ENCODE results near the gene CDC42EP5. TPM values are rescaled to one million over a fixed set of nuclear protein-coding genes. Genes with fewer than 3 reads are reported as not detected.

CDC42EP5 gene
- total RNA-seq, 2 experiments from 2014 or later, result not detected

DNA sequence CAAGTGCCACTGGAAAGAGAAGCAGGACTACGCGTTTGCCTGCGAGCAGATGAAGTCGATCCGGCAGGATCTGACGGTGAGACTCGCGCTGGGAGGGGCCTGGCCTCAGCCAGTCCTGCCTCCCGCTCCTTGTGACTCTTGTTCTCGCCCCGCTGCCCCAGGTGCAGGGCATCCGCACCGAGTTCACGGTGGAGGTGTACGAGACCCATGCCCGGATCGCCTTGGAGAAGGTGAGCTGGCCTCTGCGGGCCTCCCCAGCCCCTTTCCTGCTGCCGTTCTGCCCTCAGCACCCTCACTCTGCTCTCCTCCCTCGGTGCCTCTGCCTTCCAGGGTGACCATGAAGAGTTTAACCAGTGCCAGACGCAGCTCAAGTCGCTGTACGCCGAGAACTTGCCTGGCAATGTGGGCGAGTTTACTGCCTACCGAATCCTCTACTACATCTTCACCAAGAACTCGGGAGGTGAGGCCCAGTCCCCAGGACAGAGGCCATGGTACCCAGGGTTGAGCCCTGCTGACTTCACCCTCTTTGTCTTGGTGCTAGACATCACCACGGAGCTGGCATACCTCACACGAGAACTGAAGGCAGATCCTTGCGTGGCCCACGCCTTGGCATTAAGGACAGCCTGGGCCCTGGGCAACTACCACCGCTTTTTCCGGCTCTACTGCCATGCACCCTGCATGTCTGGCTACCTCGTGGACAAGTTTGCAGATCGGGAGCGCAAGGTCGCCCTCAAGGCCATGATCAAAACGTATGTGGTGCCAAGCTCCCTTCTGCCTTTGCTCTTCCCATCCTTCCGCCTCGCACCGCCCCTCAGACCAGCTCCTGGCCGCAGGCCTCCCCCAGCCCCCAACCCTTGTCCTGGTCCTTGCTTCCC is 15.1 kb downstream of the CDC42EP5 start:
- H3K9me3 ChIP-seq (ENCODE audit: control insufficient read depth in 1 of 2, insufficient read depth in 1 of 2, low read length in 2 of 2), result no peaks in the 10 kb centered on the region
- ChIA-PET POLR2A (interaction anchor here (1.3 kb wide), 1 partner anchor 9 kb away, joined by 5 read pairs; the partner anchor contains the start of gene LENG8), CTCF (no interaction called here)
- DNase-seq, result peak in 1 of 14 experiments; percentile 26
- Mint-ChIP-seq H3K27ac (peak overlapping the region; percentile 69), H3K4me3 (peak overlapping the region; percentile 48), H3K27me3 (no peaks in the 10 kb centered on the region), H3K4me1 (ENCODE audit: low read depth) (peaks cover 33% of the 10 kb centered on the region), H3K36me3 (ENCODE audit: low read depth) (peaks cover 86% of the 10 kb centered on the region), H3K9me3 (no peaks in the 10 kb centered on the region)
- H3K27ac ChIP-seq (ENCODE audit: low read depth in 1 of 2, low read length in 2 of 2), result no peak overlapping the region
- H3K4me1 ChIP-seq (ENCODE audit: insufficient read depth, low read length), result peaks cover 30% of the 10 kb centered on the region
- ATAC-seq (ENCODE audit: poor library complexity), result no peak
- H3K36me3 ChIP-seq (ENCODE audit: insufficient read depth, low read length), result peaks cover 91% of the 10 kb centered on the region
- TF ChIP-seq, protein P1, sequence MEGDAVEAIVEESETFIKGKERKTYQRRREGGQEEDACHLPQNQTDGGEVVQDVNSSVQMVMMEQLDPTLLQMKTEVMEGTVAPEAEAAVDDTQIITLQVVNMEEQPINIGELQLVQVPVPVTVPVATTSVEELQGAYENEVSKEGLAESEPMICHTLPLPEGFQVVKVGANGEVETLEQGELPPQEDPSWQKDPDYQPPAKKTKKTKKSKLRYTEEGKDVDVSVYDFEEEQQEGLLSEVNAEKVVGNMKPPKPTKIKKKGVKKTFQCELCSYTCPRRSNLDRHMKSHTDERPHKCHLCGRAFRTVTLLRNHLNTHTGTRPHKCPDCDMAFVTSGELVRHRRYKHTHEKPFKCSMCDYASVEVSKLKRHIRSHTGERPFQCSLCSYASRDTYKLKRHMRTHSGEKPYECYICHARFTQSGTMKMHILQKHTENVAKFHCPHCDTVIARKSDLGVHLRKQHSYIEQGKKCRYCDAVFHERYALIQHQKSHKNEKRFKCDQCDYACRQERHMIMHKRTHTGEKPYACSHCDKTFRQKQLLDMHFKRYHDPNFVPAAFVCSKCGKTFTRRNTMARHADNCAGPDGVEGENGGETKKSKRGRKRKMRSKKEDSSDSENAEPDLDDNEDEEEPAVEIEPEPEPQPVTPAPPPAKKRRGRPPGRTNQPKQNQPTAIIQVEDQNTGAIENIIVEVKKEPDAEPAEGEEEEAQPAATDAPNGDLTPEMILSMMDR (IDR thresholded peaks at IDR 0.05), result no peak
- H3K27me3 ChIP-seq (ENCODE audit: control insufficient read depth in 1 of 2, insufficient read depth in 2 of 2, low read length in 2 of 2), result no peaks in the 10 kb centered on the region
- no peak overlapping the region for H3K4me3 ChIP-seq (ENCODE audit: low read length)
- intact Hi-C loops (cut with DNase I, micrococcal nuclease), result loop anchor here in 1 of 2 experiments (5.0 kb wide), 1 partner anchor 634 kb away; no protein-coding TSS in a partner anchor

GRCh38 chr19:54456423-54457373 is 16.4 kb downstream of the CDC42EP5 start:
- CTCF ChIA-PET, result no interaction called here
- H3K27ac Mint-ChIP-seq, result no peak overlapping the region

More at GRCh38 chr19:54456423-54457373, 16.4 kb downstream of the CDC42EP5 start:
- H3K4me1 ChIP-seq (ENCODE audit: insufficient read depth, low read length), result peaks cover 31% of the 10 kb centered on the region
- intact Hi-C loops (cut with DNase I, micrococcal nuclease), result loop anchor here in 1 of 2 experiments (5.0 kb wide), 1 partner anchor 636 kb away; no protein-coding TSS in a partner anchor
- TF ChIP-seq, protein P1 (IDR thresholded peaks at IDR 0.05), result no peak
- POLR2A ChIA-PET, result interaction anchor here (0.9 kb wide), 1 partner anchor 13 kb away, joined by 4 read pairs; no protein-coding TSS in a partner anchor
- H3K27ac ChIP-seq (ENCODE audit: low read depth in 1 of 2, low read length in 2 of 2), result no peak overlapping the region
- H3K27me3 Mint-ChIP-seq, result no peaks in the 10 kb centered on the region
- peak in 1 of 14 experiments; percentile 30 for DNase-seq
- no peak for ATAC-seq (ENCODE audit: poor library complexity)
- H3K4me1 Mint-ChIP-seq (ENCODE audit: low read depth), result peaks cover 33% of the 10 kb centered on the region
- no peak overlapping the region for H3K4me3 ChIP-seq (ENCODE audit: low read length)
- no peaks in the 10 kb centered on the region for H3K9me3 Mint-ChIP-seq
- no peaks in the 10 kb centered on the region for H3K27me3 ChIP-seq (ENCODE audit: control insufficient read depth in 1 of 2, insufficient read depth in 2 of 2, low read length in 2 of 2)
- H3K4me3 Mint-ChIP-seq, result peak overlapping the region; percentile 38
- H3K36me3 Mint-ChIP-seq (ENCODE audit: low read depth), result peaks cover 95% of the 10 kb centered on the region
- no peaks in the 10 kb centered on the region for H3K9me3 ChIP-seq (ENCODE audit: control insufficient read depth in 1 of 2, insufficient read depth in 1 of 2, low read length in 2 of 2)
- peaks cover 98% of the 10 kb centered on the region for H3K36me3 ChIP-seq (ENCODE audit: insufficient read depth, low read length)
